Tibial artery (tissue), 4 donors: Measurements from ENCODE around the gene COPA.
A peak's percentile ranks its signal among the peaks of the same experiment; 100 is the strongest.

Experiments used
- DNase-seq, 2 donors: peaks; one replicate each; pipeline ENCODE4 v3.0.0-alpha.2; 2019
- H3K27ac ChIP-seq, 2 donors: fragments of 200-600 bp; sonication (generic) in 1 of 2; 1 replicate in 1 of 2; 2 replicates in 1 of 2; pipeline ENCODE4 v1.5.1; 2018 to 2019; ENCODE audit warnings: mild to moderate bottlenecking in 1 of 2
- H3K27me3 ChIP-seq, 2 donors: fragments of 200-600 bp; sonication (generic) in 1 of 2; one replicate each; pipeline versions ENCODE4 v1.5.1 to v1.6.0; 2016 to 2019
- H3K36me3 ChIP-seq, 3 donors: fragments of 200-600 bp; sonication (generic) in 2 of 3; one replicate each; pipeline ENCODE4 v1.5.1; 2016 to 2019; ENCODE audit warnings: mild to moderate bottlenecking in 2 of 3
- H3K4me1 ChIP-seq, 4 donors: fragments of 200-600 bp; sonication (generic) in 2 of 4; 1 replicate in 3 of 4; 2 replicates in 1 of 4; pipeline ENCODE4 v1.5.1; 2016 to 2019
- H3K4me3 ChIP-seq, 2 donors: fragments of 200-600 bp; sonication (generic) in 1 of 2; 1 replicate in 1 of 2; 2 replicates in 1 of 2; pipeline ENCODE4 v1.5.1; 2018 to 2019; ENCODE audit warnings: mild to moderate bottlenecking in 2 of 2
- H3K9me3 ChIP-seq, 3 donors: fragments of 200-600 bp; sonication (generic) in 1 of 3; one replicate each; pipeline ENCODE4 v1.5.1; 2016 to 2019
- intact Hi-C: fragments of 100-400 bp; cut with DNase I; formaldehyde crosslinking; loops from one replicate; pipeline ENCODE4 v1.15.0; 2023; ENCODE audit warnings: low total_unique reads
- TF ChIP-seq, protein P1 (sequence below), 2 experiments: fragments of 200-600 bp in 1 of 2; fragments of 450-650 bp in 1 of 2; IDR thresholded peaks; one replicate each; pipeline ENCODE4 v1.5.1; 2017 to 2019; ENCODE audit warnings: antibody characterized with exemption in 2 of 2, mild to moderate bottlenecking in 1 of 2, moderate library complexity in 1 of 2

COPA gene

DNA sequence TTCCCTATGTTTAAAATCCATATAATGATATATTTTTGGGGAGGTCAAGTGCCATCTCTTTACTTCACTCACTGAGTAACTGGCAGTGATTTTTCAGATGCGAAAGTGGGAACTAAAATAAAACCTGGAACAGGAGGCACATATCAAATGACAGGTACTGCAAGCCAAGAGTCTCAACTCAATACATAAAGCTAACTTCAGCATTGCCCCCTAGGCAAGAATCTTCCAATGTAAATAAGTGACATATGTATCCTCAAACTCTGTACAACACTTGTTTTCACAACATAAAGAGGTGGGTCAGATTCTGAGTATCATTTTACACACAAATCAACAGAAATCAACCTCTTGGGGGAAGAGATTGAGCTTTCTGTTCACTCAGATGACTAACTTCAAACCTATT is 98.8 kb downstream of the COPA start:
- intact Hi-C loops, result no loop called here
- TF ChIP-seq, protein P1, sequence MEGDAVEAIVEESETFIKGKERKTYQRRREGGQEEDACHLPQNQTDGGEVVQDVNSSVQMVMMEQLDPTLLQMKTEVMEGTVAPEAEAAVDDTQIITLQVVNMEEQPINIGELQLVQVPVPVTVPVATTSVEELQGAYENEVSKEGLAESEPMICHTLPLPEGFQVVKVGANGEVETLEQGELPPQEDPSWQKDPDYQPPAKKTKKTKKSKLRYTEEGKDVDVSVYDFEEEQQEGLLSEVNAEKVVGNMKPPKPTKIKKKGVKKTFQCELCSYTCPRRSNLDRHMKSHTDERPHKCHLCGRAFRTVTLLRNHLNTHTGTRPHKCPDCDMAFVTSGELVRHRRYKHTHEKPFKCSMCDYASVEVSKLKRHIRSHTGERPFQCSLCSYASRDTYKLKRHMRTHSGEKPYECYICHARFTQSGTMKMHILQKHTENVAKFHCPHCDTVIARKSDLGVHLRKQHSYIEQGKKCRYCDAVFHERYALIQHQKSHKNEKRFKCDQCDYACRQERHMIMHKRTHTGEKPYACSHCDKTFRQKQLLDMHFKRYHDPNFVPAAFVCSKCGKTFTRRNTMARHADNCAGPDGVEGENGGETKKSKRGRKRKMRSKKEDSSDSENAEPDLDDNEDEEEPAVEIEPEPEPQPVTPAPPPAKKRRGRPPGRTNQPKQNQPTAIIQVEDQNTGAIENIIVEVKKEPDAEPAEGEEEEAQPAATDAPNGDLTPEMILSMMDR (IDR thresholded peaks at IDR 0.05), result no peak
- no peak for DNase-seq
- Histone ChIP-seq H3K27me3 (no peaks in the 10 kb centered on the region), H3K9me3 (no peaks in the 10 kb centered on the region), H3K4me1 (peaks cover 0 to 51% (median 22%) of the 10 kb centered on the region in 4 donors), H3K27ac (peak overlapping the region in 1 of 2 donors; percentile 25), H3K4me3 (no peak overlapping the region), H3K36me3 (peaks cover 11 to 32% (median 14%) of the 10 kb centered on the region in 3 donors)

DNA sequence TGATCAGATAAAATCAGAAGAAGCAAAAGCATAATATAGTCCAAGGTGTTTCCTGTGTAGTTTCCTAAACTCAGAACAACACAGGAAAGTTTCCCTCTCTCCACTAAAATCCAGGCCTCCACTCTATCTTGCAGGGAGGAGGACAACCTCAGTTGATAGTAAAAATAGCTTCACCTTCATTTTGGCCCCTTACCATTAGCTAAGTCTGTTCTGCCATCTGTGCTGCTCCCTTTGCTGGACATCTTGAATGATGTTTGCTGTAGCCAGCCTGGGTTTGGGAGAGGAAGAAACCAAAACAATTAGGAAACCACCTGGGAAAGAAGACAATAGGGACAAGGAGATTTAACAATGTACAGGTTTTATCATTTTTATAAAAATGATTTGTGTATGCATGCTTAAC is 99.3 kb downstream of the COPA start:
- TF ChIP-seq, protein P1 (IDR thresholded peaks at IDR 0.05), result no peak
- Histone ChIP-seq H3K36me3 (peaks cover 16 to 36% (median 19%) of the 10 kb centered on the region in 3 donors), H3K9me3 (no peaks in the 10 kb centered on the region), H3K4me3 (no peak overlapping the region), H3K27ac (no peak overlapping the region), H3K4me1 (peaks cover 0 to 48% (median 22%) of the 10 kb centered on the region in 4 donors), H3K27me3 (no peaks in the 10 kb centered on the region)
- intact Hi-C loops, result no loop called here
- no peak for DNase-seq

DNA sequence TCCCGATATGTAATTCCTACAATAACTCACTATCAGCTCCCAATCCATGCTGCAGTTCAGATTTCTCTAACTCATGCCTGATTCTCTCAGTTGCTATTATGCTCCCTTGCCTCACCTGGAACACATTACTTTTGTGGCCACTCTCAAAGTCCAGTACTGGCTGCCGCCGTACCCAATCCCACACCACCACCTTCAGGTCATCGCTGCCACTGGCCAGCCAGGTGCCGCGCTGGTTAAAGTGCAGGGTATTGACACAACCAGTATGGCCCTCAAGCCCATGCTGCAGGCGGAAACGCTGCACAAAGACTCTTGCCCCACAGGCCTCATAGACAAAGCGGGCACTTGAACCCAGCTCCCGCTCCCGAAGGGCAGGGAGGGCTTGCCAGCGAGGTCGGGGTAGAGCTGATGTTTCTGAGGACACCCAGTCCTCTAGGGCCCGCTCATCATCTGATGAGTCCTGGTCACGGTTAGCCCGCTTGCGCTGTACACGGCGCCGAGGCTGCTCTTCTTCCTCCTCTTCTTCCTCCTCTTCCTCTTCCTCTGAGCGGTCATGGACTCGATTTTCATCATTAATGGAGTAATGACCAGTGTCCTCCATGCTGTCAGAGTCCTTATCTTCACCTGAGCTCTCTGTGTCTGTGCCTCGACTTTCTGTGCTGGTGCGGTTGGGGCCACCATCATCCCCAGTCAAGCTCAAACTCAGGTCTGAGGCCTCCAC is 103.3 kb downstream of the COPA start:
- DNase-seq, result no peak
- Histone ChIP-seq H3K4me3 (no peak overlapping the region), H3K36me3 (peaks cover 55 to 77% (median 58%) of the 10 kb centered on the region in 3 donors), H3K4me1 (peaks cover 0 to 13% (median 11%) of the 10 kb centered on the region in 4 donors), H3K27ac (no peak overlapping the region), H3K27me3 (no peaks in the 10 kb centered on the region), H3K9me3 (no peaks in the 10 kb centered on the region)
- TF ChIP-seq, protein P1 (IDR thresholded peaks at IDR 0.05), result no peak
- intact Hi-C loops, result no loop called here
